ENCODE measurements around the gene CDK13.
A peak's percentile ranks its signal among the peaks of the same experiment; 100 is the strongest.

The CDK13 gene

DNA sequence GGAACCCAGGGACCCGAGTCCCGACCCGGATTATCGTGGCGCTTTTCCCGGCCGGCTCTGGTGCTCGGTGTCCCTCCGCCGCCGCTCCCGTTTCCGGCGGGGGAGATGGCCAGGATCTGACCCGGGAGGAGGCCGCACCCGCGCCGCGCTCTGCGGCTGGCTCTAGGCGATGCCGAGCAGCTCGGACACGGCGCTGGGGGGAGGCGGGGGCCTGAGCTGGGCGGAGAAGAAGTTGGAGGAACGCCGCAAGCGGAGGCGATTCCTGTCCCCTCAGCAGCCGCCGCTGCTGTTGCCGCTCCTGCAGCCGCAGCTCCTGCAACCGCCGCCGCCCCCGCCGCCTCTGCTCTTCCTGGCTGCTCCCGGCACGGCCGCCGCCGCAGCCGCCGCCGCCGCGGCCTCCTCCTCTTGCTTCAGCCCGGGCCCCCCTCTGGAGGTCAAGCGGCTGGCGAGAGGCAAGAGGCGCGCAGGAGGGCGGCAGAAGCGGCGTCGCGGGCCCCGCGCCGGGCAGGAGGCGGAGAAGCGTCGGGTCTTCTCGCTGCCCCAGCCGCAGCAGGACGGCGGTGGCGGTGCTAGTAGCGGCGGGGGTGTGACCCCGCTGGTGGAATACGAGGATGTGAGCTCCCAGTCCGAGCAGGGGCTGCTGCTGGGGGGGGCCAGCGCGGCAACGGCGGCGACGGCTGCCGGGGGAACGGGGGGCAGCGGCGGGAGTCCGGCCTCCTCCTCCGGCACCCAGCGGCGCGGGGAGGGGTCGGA, 593 bp downstream of the CDK13 start:
- DNase-seq, result peak; percentile 18

DNA sequence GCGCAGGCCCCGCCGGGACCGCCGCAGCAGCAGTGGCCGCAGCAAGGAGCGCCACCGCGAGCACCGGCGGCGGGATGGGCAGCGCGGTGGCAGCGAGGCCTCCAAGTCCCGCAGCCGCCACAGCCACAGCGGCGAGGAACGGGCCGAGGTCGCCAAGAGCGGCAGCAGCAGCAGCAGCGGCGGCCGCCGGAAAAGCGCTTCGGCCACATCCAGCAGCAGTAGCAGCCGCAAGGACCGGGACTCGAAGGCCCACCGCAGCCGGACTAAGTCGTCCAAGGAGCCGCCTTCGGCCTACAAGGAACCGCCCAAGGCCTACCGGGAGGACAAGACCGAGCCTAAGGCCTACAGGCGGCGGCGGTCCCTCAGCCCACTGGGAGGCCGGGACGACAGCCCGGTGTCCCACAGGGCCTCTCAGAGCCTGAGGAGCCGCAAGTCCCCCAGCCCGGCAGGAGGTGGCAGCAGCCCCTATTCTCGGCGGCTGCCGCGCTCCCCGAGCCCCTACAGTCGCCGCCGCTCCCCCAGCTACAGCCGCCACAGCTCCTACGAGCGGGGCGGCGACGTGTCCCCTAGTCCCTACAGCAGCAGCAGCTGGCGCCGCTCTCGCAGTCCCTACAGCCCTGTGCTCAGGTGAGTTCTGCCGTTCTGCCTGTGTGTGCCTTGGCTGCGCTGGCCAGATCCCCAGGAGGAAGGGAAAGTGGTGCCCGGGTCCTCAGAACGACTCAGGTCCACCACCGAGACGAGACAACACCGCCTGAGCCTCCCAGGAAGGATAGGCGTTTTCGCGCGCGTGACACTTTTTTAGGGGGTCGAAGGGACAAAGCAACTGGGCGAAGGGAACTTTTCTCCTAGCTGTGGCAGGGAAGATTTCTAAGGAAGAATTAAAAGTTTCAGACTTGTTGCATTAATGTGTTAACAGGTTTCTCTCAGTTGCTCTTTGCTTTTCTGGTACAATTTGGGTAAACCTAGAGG, 1.5 kb downstream of the CDK13 start:
- peak; percentile 43 for DNase-seq

DNA sequence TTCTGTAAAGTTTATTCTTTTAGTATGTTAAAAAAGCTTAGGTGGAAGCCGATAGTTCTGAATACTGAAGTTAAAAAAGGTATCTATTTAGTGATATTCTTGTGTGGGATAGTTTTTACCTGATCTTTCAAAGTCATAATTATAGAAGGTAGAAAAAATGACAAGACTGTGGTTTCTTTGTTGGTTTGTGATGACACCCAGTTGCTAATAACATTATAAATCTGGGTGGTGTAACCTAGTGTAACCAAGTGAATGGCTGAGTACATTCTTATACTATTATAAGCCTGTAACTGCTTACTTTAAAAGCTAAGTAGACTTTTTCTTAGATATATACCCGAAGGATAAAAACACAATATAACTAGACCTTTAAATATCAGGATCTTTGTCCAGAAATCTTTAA, 2.3 kb downstream of the CDK13 start:
- no peak for DNase-seq

DNA sequence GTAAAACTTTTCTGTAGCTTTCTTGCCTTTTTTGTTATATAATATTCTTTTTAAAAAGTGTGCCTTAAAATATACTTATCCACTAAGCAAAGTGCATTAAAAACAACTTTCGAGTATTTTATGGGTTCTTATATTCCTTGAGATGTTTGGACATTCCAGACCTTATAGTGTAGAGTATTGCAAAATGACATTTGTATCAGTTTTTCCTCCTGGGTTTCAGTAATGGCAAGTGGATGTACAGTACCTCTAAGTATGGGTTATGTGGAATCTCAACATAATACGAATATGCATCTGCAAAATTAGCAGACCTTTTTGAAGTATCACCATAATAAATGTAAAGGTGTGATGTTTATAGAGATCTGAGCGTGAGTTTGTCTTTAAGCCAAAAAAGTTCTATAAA, 2.7 kb downstream of the CDK13 start:
- DNase-seq, result no peak

DNA sequence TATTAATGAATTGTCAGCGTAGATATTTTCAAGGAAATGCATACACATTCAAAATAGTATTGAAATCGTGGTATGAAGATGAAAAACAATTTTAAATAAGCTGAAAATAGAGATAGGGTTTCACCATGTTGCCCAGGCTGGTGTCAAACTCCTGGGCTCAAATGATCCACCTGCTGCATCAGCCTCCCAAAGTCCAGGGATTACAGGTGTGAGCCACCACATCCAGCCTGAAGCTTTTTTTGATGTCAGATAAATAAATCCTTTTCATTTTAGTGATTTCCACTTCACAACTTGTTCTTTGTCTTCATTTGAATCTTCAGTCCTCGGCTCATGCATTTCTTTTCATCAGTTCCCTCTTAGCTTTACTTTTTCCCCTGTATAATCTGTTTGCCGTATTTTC, 4.6 kb downstream of the CDK13 start:
- no peak for DNase-seq

DNA sequence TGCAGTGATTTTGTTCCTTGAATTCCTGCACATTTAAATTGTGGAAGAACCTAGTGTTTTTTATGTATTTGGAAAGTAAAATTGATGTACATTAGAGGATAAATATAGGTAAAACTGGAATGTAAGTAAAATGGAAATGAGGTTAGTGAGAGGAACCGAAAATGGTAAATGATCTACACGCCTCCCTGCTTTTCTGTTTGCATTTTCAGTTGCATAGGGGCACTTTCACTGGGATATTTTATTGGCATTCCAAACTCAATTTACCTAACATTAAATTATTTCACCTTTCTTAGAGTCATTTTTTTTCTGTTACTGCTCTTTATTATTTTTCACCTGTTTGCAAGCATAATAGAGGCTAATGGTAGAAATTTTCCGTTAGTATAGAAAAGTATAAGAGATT, 8.0 kb downstream of the CDK13 start:
- DNase-seq, result no peak

DNA sequence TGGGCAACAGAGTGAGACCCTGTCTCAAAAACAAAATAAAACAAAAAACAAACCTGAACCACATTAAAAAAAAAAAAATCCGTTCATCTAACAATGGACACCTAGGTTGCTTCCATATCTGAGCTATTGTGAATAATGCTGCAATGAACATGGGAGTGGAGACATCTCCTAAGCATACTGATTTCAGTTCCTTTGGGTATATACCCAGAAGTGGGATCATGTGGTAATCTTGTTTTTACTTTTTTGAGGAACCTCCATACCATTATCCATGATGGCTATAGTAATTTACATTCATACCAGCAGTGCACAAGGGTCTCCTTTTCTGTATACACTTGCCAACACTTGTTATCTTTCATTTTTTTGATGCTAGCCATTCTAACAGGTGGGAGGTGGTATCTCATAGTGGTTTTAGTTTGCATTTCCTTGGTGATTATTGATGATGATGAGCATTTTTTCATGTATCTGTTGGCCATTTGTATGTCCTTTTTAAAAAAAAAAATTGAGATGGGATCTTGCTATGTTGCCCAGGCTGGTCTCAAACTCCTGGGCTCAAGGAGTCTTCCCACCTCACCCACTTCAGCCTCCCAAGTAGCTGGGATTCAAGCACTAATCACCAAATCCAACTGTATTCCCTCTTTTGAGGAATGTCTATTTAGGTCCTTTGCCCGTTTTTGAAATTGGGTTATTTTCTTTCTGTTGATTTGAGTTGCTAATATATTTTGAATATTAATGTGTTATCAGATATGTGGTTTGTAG, 17.5 kb downstream of the CDK13 start:
- DNase-seq, result no peak

DNA sequence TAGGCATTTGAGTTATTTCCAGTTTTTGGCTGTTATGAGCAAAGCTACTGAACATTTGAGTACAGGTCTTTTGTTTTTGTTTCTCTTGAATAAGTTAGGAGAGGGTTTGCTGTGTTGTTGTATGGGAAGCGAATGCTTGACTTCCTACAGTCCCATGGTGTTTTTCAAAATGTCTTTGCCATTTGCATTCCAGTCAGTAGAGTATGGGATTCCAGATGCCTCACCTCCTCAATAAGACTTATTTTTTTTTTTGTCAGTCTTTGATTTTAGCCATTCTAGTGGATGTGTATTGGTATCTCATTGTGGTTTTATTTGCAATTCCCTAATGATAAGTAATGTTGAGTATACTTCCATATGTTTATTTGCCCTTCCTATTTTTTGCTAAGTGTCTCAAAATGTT, 19.4 kb downstream of the CDK13 start:
- DNase-seq, result no peak

DNA sequence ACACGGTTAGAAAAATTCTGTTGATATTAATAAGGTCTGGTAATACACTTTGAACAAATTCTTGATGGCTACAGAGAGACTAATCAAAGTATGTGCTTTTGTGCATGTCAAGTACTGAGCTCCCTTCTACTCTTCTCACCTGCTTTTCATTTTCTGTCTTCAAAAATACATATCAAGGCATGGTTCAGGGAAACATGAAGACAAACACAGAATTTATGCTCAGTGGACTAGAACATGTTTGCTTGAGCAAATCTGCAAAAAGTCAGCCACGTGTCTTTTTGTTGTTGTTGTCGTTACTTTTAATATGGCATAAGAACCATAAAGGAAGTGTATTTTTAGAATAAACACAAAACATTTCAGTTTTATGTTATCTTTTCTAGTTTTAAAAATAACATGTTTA, 21.9 kb downstream of the CDK13 start:
- DNase-seq, result no peak

DNA sequence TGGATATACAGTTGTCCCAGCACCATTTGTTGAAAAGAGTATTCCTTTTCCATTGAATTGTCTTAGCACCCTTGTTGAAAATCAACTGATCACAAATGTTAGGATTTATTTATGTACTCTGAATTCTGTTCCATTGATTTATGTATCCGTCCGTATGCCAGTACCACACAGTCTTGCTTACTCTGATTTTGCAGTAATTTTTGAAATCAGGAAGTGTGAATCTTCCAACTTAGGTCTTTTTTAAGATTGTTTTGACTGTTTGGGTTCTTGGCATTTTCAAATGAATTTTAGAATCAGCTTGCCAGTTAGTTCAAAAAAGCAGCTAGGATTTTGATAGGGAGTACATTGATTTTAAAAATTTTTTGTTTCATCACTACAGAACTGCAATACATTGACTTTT, 23.7 kb downstream of the CDK13 start:
- DNase-seq, result no peak

DNA sequence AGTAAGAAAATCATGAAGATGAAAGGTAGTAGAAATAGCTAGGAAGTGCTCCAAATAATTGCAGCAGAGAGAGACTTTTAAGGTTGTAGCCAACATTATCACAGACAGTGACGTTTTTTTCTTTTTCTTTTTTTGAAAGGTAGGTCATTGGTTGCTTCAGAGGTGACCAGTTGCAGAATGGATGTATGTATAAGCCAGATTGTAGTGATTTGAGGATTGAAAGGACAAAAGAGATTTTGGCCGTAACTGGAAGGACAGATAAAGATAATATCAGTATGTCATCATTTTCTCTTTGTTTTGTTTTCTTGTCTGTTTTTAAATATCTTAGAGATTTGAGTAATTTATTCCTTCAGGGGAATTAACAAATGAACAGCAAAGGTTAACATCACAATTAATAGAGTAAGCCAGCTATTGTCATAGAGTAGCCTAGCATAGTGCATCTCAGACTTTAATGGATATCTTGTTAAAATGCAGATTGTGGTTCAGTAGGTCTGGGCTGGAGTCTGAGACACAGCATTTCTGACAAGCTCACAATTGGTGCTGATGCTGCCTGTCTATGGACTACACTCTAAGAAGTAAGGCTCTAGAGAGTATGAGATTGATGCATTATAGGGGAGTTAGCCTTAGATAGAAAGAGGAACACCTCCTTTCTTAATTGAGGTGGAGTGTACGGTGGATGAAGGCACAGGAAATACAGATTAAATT, 28.3 kb downstream of the CDK13 start:
- DNase-seq, result no peak

DNA sequence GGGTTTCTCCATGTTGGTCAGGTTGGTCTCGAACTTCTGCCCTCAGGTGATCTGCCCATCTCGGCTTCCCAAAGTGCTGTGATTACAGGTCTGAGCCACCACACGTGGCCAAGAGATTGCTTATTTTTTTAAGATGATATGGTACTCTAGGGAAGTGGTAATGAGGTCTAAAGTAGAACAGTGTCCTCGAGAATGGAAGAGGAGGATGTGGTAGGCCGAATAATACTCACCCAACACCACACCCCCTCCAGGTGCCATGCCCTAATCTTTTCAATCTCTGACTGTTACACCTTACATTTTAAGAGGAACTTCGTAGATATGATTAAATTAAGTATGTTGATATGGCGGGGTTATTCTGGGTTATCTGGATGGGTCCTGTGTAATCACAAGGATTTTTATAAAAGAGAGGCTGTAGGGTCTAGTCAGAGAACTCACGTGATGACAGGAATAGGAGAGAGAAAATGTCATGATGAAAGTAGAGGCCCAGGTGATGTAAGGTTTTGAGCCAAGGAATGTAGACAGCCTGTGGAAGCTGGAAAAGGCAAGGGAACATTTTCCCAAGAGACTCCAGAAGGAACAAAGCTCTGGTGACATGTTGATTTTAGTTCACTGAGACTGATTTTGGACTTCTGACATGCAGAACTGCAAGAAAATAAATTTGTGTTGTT, 29.5 kb downstream of the CDK13 start:
- DNase-seq, result no peak

DNA sequence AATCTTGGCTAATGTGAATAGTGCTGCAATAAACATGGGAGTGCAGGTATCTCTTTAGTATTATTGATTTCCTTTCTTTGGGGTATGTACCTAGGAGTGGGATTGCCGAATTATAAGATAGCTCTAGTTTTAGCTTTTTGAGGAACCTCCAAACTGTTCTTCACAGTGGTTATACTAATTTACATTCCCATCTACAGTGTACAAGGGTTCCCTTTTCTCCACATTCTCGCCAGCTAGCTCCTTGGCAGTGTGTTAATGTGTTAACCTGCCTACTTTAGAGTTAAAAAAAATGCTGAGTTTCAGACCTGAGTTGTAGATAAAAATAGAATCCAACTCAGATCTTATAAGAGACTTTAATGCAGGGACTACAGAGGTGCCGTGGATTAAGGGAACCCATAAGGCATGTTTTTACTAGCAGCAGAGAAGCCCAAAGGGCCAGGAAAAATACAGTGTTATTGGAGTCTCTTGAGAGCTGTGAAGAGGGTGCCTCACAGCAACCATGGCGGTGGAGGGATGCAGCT, 35.4 kb downstream of the CDK13 start:
- no peak for DNase-seq

DNA sequence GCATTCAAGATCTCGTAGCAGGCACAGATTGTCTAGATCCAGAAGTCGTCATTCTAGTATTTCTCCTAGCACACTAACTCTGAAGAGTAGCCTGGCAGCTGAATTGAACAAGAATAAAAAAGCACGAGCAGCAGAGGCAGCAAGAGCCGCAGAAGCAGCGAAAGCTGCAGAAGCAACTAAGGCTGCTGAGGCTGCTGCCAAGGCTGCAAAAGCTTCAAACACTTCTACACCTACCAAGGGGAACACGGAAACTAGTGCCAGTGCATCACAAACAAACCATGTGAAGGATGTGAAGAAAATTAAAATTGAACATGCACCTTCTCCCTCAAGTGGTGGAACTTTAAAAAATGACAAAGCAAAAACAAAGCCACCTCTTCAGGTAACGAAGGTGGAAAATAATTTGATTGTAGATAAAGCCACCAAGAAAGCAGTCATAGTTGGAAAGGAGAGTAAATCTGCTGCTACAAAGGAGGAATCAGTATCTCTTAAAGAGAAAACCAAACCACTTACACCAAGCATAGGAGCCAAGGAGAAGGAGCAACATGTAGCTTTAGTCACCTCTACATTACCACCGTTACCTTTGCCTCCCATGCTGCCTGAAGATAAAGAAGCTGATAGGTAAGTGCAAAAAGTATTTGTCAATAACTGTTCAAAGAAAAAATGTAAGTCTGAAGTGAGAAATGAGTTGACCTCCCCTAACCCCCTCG, 37.7 kb downstream of the CDK13 start:
- DNase-seq, result no peak

DNA sequence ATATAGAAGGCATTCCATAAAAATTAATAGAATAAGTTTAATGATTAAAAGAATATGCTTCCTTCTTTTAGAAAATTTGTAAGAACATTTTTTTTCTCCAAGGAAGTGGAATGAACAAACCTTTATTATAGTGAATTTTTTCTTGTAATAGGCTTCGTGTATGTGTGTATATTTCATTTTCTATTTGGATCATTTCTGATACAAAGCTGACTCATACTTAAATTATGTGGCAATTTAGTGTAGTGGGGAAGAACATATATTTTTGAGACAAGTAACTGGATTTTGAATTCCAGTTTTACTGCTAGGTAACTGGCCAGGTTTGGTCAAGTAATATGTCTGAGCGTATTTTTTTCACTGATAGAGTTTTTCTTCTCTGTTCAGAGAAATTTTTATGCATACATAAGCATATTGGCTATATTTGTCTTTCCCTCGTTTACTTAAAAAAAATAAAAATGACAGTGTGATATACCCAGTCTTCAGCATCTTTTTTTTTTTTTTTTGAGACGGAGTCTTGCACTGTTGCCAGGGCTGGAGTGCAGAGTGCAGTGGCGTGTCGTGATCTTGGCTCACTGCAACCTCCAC, 50.8 kb downstream of the CDK13 start:
- no peak for DNase-seq

DNA sequence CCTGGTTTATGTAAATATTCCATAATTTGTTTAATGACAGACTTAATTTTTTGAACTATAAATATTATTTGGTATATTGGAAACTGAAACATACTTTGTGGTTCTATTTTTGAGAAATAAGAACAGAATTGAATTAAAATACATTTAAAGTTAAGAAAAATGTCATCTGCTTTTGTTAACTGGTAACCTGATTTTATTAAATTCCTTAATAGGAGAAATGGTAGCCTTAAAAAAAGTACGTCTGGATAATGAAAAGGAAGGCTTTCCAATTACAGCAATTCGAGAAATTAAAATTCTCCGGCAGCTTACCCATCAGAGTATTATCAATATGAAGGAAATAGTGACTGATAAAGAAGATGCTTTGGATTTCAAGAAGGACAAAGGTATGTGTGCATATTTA, 51.6 kb downstream of the CDK13 start:
- no peak for DNase-seq

DNA sequence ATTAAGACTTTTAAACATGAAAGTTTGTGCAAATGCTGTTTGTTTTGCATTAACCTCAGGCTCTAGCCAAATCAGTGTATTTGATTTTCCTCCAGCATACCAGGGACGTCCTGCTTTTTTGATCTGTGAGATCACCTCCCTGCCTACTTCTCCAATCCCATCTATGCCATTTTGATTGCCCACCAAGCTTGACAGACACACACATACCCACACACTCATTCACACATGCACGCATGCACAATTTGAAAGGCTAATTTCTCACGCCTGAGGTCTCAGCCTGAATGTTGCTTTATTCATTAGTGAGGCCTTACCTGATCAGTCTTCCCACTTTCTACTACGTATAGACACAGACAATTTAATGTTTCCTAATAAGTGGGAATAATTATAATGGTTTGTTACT, 53.5 kb downstream of the CDK13 start:
- no peak for DNase-seq

DNA sequence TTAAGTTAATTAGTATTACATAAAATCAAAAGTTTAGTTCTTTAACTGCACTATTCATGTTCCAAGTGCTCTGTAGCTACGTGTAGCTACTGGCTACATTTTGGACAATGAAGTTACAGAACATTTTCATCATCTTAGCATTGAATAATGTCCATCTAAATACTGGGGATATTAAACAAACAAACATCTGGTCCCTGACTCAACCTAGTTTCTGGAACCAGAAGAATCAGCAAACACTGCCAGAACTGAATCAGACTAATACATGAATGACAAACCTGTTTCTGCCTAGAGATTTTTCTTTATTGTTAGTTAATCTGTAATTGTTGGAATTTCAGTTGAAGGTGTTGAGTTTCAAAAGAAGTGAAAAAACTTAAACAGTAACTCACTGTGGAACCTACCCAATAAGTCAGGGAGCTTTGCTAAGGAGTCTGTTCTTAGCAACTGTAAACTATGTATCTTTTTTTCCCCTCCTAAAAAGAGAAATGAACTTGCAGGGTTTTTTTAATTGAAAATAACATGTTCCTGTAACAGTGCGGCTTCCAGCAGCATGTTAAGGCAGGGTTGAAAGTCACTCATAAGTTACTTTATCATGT, 58.3 kb downstream of the CDK13 start:
- DNase-seq, result no peak

DNA sequence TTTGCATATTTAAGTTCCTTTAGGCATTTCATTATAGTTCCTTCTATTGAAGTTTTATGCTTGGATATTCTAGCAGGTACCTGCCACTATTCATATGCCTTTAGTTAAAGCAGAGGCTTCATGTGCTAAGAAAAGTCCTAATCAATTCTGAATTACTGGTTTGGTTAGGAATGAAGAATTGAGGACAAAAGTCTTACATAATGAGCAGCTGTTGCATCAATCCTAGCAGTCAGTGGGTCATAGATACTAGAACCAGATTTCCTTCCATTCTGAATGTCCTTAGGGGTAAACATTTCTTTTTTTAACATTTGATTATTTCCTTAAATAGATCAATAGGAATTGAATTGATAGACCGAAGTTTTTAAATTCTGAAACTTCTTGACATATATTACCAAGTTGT, 59.2 kb downstream of the CDK13 start:
- DNase-seq, result no peak

DNA sequence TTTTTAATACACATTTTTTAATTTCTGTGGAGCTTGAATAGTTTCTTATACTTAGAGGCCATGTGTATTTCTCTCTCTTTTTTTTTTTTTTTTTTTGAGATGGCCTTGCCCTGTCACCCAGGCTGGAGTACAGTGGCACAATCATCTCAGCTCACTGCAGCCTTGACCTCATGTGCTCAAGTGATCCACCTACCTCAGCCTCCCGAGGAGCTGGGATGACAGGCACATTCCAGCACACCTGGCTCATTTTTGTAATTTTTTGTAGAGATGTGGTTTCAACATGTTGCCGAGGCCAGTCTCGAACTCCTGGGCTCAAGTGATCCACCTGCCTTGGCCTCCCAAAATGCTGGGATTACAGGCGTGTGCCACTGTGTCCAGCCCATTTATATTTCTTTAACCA, 64.3 kb downstream of the CDK13 start:
- DNase-seq, result no peak
